ENCODE measurements around the gene ITGB6.

ITGB6 gene

DNA sequence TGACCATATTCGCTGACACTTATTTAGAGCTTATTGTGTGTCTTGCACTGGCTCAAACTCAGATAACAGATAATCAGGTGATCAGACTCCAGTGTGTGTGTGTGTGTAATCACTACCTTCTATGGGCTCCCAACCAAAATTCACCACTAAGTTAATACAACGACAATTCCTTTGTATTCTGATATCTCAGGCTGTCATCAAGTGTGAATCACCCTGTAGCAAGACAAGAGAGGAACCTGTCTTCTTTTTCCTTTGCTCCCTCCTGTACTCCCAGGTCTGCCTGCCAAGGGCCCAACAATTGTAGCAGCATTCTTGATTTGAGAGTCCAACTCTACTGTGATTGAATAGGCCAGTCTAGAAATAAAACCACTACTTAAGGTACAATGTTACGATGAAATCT lies 25.8 kb downstream of the ITGB6 start:
- in situ Hi-C loops (cut with HindIII; ENCODE audit: low pct_ligation_motif_present, low sequenced_read_pairs): no loop called here
- no peaks in the 10 kb centered on the region for H3K27me3 ChIP-seq (replicated peaks)
- H3K36me3 ChIP-seq (replicated peaks): no peaks in the 10 kb centered on the region
- H3K4me3 ChIP-seq (ENCODE audit: low read depth, low read length): no peak overlapping the region
- no peak overlapping the region for H3K27ac ChIP-seq
- TF ChIP-seq, protein P1, sequence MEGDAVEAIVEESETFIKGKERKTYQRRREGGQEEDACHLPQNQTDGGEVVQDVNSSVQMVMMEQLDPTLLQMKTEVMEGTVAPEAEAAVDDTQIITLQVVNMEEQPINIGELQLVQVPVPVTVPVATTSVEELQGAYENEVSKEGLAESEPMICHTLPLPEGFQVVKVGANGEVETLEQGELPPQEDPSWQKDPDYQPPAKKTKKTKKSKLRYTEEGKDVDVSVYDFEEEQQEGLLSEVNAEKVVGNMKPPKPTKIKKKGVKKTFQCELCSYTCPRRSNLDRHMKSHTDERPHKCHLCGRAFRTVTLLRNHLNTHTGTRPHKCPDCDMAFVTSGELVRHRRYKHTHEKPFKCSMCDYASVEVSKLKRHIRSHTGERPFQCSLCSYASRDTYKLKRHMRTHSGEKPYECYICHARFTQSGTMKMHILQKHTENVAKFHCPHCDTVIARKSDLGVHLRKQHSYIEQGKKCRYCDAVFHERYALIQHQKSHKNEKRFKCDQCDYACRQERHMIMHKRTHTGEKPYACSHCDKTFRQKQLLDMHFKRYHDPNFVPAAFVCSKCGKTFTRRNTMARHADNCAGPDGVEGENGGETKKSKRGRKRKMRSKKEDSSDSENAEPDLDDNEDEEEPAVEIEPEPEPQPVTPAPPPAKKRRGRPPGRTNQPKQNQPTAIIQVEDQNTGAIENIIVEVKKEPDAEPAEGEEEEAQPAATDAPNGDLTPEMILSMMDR (IDR thresholded peaks at IDR 0.05; ENCODE audit: low read depth, low read length, missing control alignments): no peak
- no peak for DNase-seq

- H3K36me3 ChIP-seq (replicated peaks): no peaks in the 10 kb centered on the region
- in situ Hi-C loops (cut with HindIII; ENCODE audit: low pct_ligation_motif_present, low sequenced_read_pairs): no loop called here
Measured at GRCh38 chr2:160169988-160170387, 30.1 kb downstream of the ITGB6 start.

GRCh38 chr2:160169471-160169870 lies 30.6 kb downstream of the ITGB6 start:
- in situ Hi-C loops (cut with HindIII; ENCODE audit: low pct_ligation_motif_present, low sequenced_read_pairs): no loop called here
- Histone ChIP-seq H3K27me3 (replicated peaks) (no peaks in the 10 kb centered on the region), H3K4me3 (ENCODE audit: low read depth, low read length) (no peak overlapping the region), H3K27ac (no peak overlapping the region), H3K36me3 (replicated peaks) (no peaks in the 10 kb centered on the region)
- TF ChIP-seq, protein P1 (IDR thresholded peaks at IDR 0.05; ENCODE audit: low read depth, low read length, missing control alignments): no peak
- no peak for DNase-seq

More at GRCh38 chr2:160169988-160170387, 30.1 kb downstream of the ITGB6 start:
- no peak for DNase-seq
- no peak overlapping the region for H3K4me3 ChIP-seq (ENCODE audit: low read depth, low read length)
- H3K27me3 ChIP-seq (replicated peaks): no peaks in the 10 kb centered on the region
- TF ChIP-seq, protein P1 (IDR thresholded peaks at IDR 0.05; ENCODE audit: low read depth, low read length, missing control alignments): no peak
- H3K27ac ChIP-seq: no peak overlapping the region

DNA sequence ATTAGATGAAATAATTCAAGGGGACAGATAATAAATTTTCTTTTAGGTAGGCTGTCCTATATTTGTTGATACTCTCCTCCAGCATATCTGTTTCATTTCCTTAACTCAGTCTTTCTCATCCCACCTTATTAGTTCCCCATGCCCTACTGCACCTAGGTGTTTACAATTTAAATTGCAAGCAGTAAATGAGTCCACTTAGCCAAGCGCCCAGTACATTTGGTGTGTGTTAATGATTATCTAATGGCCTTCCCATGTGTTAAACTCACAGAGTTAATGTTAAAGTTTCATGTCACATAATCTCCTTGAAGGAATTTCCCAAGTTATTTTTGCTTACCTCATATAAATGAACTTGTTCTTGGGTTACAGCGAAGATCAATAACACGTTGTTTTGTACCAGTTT lies 31.2 kb downstream of the ITGB6 start:
- DNase-seq: no peak
- no peaks in the 10 kb centered on the region for H3K36me3 ChIP-seq (replicated peaks)
- in situ Hi-C loops (cut with HindIII; ENCODE audit: low pct_ligation_motif_present, low sequenced_read_pairs): no loop called here
- H3K4me3 ChIP-seq (ENCODE audit: low read depth, low read length): no peak overlapping the region
- no peak overlapping the region for H3K27ac ChIP-seq
- TF ChIP-seq, protein P1 (IDR thresholded peaks at IDR 0.05; ENCODE audit: low read depth, low read length, missing control alignments): no peak
- no peaks in the 10 kb centered on the region for H3K27me3 ChIP-seq (replicated peaks)

DNA sequence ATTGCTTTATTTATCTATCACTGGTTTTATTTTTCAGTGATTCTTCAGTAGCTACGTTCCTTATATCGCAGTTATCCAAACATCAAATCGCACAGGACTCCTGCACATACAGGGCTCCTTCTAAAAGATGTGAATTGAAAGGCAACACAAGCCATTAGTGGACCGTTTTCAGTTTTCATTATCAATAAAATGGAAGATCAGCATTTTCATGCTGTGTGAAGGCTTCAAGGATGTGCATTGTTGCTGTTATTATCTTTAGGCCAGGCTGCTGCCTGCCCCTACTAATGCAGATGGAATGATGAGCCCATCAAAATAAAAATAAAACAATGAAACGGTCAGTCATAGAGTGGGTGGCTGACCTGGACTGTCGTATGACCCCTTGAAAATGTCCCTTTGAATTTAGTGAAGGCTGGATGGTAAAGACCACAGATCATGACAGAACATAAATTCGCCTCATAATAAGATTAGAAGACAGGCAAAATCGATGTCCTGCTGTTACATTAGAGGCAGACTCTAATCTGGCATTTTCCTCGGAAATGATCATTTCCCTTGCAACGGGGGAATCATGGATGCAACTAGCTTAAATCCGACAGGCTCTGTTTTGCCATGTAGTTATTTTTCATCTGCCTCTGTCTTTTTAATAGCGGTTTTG lies 32.9 kb downstream of the ITGB6 start:
- H3K4me3 ChIP-seq (ENCODE audit: low read depth, low read length): no peak overlapping the region
- no peaks in the 10 kb centered on the region for H3K36me3 ChIP-seq (replicated peaks)
- no peaks in the 10 kb centered on the region for H3K27me3 ChIP-seq (replicated peaks)
- TF ChIP-seq, protein P1 (IDR thresholded peaks at IDR 0.05; ENCODE audit: low read depth, low read length, missing control alignments): no peak
- DNase-seq: no peak
- H3K27ac ChIP-seq: no peak overlapping the region
- in situ Hi-C loops (cut with HindIII; ENCODE audit: low pct_ligation_motif_present, low sequenced_read_pairs): no loop called here

DNA sequence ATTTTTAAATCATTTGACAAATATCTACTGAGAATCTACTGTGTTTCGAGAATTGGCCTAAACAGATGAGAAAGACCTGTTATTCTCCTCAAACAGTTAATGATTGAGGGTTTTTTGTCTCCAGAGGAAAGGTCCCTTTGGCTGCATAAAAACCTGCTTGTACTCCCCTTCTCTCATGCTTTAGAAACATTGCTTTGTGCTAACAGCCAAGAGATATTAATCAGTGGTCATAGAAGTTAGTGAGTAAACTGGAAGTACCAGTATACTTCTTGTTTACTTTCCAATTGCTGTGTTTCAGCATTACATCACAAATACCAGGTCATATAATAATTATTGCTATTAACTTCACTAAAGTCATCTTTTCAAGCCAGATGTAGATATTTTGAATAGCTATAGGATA lies 34.1 kb downstream of the ITGB6 start:
- in situ Hi-C loops (cut with HindIII; ENCODE audit: low pct_ligation_motif_present, low sequenced_read_pairs): no loop called here
- no peak for DNase-seq
- Histone ChIP-seq H3K27me3 (replicated peaks) (no peaks in the 10 kb centered on the region), H3K4me3 (ENCODE audit: low read depth, low read length) (no peak overlapping the region), H3K27ac (no peak overlapping the region), H3K36me3 (replicated peaks) (no peaks in the 10 kb centered on the region)
- TF ChIP-seq, protein P1 (IDR thresholded peaks at IDR 0.05; ENCODE audit: low read depth, low read length, missing control alignments): no peak
